MM.1S (cell line): ENCODE measurements around the gene AFG1L.

Experiments
- DNase-seq: peaks from one replicate; pipeline ENCODE4 v3.0.0-alpha.2; 2015
- H2AFZ ChIP-seq: fragments of 300-600 bp; sonication (generic); 2 replicates; pipeline ENCODE4 v1.6.0; 2016; ENCODE audit warnings: antibody characterized with exemption, low read length
- H3F3A ChIP-seq: fragments of 300-600 bp; sonication (generic); 2 replicates; pipeline ENCODE4 v1.6.1; 2016; ENCODE audit warnings: mild to moderate bottlenecking, antibody characterized with exemption, low read length, moderate library complexity, mixed read lengths; ENCODE audit not compliant: insufficient read depth
- H3K27ac ChIP-seq: fragments of 300-600 bp; sonication (generic); 2 replicates; pipeline ENCODE4 v1.5.1; 2016; ENCODE audit warnings: mild to moderate bottlenecking, low read length
- H3K27me3 ChIP-seq: fragments of 300-600 bp; sonication (generic); replicated peaks from 2 replicates; pipeline ENCODE4 v1.6.0; 2016; ENCODE audit warnings: low read length; ENCODE audit not compliant: insufficient read depth
- H3K36me3 ChIP-seq: fragments of 300-600 bp; sonication (generic); replicated peaks from 2 replicates; pipeline ENCODE4 v1.6.1; 2016; ENCODE audit warnings: mild to moderate bottlenecking, low read length, mixed read lengths; ENCODE audit not compliant: insufficient read depth
- H3K4me1 ChIP-seq: fragments of 300-600 bp; sonication (generic); 2 replicates; pipeline ENCODE4 v1.6.1; 2016; ENCODE audit warnings: low read length, mixed read lengths
- H3K4me2 ChIP-seq: fragments of 300-600 bp; sonication (generic); 2 replicates; pipeline ENCODE4 v1.6.0; 2016; ENCODE audit warnings: low read depth, low read length
- H3K4me3 ChIP-seq: fragments of 300-600 bp; sonication (generic); 2 replicates; pipeline ENCODE4 v1.5.1; 2016; ENCODE audit warnings: low read length, mixed read lengths
- H3K79me2 ChIP-seq: fragments of 300-600 bp; sonication (generic); 2 replicates; pipeline ENCODE4 v1.6.1; 2016; ENCODE audit warnings: mixed run types, low read length, mixed read lengths
- H3K9ac ChIP-seq: fragments of 300-600 bp; sonication (generic); 2 replicates; pipeline ENCODE4 v1.6.1; 2016; ENCODE audit warnings: low read length, mixed read lengths
- H3K9me2 ChIP-seq: fragments of 300-600 bp; sonication (generic); replicated peaks from 2 replicates; pipeline ENCODE4 v1.6.1; 2016; ENCODE audit warnings: mild to moderate bottlenecking, low read length, mixed read lengths; ENCODE audit not compliant: insufficient read depth
- H3K9me3 ChIP-seq: fragments of 300-600 bp; sonication (generic); replicated peaks from 2 replicates; pipeline ENCODE4 v1.6.1; 2016; ENCODE audit warnings: mild to moderate bottlenecking, low read length, mixed read lengths; ENCODE audit not compliant: insufficient read depth
- H4K20me1 ChIP-seq: fragments of 300-600 bp; sonication (generic); 2 replicates; pipeline ENCODE4 v1.6.1; 2016; ENCODE audit warnings: mild to moderate bottlenecking, low read length, moderate library complexity, mixed read lengths; ENCODE audit not compliant: insufficient read depth
- CTCF ChIP-seq: fragments of 300-600 bp; sonication (generic); IDR thresholded peaks from 2 replicates; pipeline ENCODE4 v1.5.1; 2016; ENCODE audit warnings: antibody characterized with exemption, low read length, mixed read lengths
- EZH2 ChIP-seq: fragments of 300-600 bp; sonication (generic); optimal IDR thresholded peaks from 2 replicates; pipeline ENCODE3; 2017; ENCODE audit warnings: low read depth, mild to moderate bottlenecking, antibody characterized with exemption, low read length, mixed read lengths
- EZH2phosphoT487 ChIP-seq: fragments of 300-600 bp; sonication (generic); IDR thresholded peaks from 2 replicates; pipeline ENCODE4 v1.6.1; 2018; ENCODE audit warnings: antibody characterized with exemption, low read length

Gene AFG1L

DNA sequence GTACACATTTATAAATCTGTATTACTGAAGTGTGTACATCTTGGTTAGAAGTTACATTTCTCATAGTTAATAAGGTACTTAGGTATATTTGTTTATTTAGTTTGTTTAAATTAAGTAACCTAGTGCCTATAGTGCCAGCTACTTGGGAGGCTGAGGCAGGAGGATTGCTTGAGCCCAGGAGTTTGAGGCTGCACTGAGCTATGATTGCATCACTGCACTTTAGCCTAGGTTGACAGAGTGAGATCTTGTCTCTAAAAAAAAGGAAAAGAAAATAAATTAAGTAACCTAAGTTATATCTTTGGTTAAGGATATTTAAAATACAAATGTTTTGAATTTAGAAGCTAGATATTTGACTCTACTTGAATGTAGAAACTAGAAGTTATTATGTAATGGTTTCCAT, 9.5 kb upstream of the AFG1L start:
- Histone ChIP-seq H3K27ac (no peak overlapping the region), H3K4me2 (no peak overlapping the region), H3F3A (no peaks in the 10 kb centered on the region), H3K9ac (no peak overlapping the region), H2AFZ (no peak overlapping the region), H3K9me3 (no peaks in the 10 kb centered on the region), H4K20me1 (no peaks in the 10 kb centered on the region), H3K4me1 (no peaks in the 10 kb centered on the region), H3K27me3 (no peaks in the 10 kb centered on the region), H3K79me2 (no peaks in the 10 kb centered on the region), H3K36me3 (no peaks in the 10 kb centered on the region), H3K9me2 (no peaks in the 10 kb centered on the region), H3K4me3 (no peak overlapping the region)
- no peak for TF ChIP-seq EZH2phosphoT487
- no peak for TF ChIP-seq EZH2
- TF ChIP-seq CTCF = no peak
- DNase-seq = no peak

GRCh38 chr6:108286366-108286765, 8.5 kb upstream of the AFG1L start:
- Histone ChIP-seq H3K79me2 (no peaks in the 10 kb centered on the region), H3K9me3 (no peaks in the 10 kb centered on the region), H3K9ac (no peak overlapping the region), H3K27ac (no peak overlapping the region), H3K9me2 (no peaks in the 10 kb centered on the region), H3K27me3 (no peaks in the 10 kb centered on the region), H3K4me1 (no peaks in the 10 kb centered on the region), H3K4me3 (no peak overlapping the region), H3K4me2 (no peak overlapping the region), H3F3A (no peaks in the 10 kb centered on the region), H3K36me3 (no peaks in the 10 kb centered on the region), H4K20me1 (no peaks in the 10 kb centered on the region), H2AFZ (no peak overlapping the region)
- no peak for DNase-seq
- TF ChIP-seq CTCF = no peak
- no peak for TF ChIP-seq EZH2phosphoT487
- TF ChIP-seq EZH2 = no peak

DNA sequence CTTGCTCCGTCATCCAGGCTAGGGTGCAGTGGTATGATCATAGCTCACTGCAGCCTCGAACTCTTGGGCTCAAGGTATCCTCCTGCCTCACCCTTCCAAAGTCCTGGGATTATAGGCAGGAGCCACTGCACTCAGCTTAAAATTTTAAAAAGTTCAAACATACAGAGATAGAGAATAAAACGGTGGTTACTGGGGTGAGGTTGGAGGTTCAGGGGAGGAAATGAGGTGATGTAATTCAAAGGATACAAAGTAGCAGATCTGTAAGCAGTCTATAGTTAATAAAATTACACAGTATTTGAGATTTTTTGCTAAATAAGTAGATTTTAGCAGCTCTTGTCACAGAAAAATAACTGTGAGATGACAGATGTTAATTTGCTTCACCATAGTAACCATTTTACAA, 7.5 kb upstream of the AFG1L start:
- no peaks in the 10 kb centered on the region for H4K20me1 ChIP-seq
- no peaks in the 10 kb centered on the region for H3K9me3 ChIP-seq
- no peaks in the 10 kb centered on the region for H3K27me3 ChIP-seq
- H3K9me2 ChIP-seq = no peaks in the 10 kb centered on the region
- H3K36me3 ChIP-seq = no peaks in the 10 kb centered on the region
- no peak overlapping the region for H3K27ac ChIP-seq
- H3K9ac ChIP-seq = no peak overlapping the region
- H3K79me2 ChIP-seq = no peaks in the 10 kb centered on the region
- no peak overlapping the region for H3K4me2 ChIP-seq
- TF ChIP-seq EZH2phosphoT487 = no peak
- TF ChIP-seq CTCF = no peak
- no peak for TF ChIP-seq EZH2
- no peak for DNase-seq
- no peak overlapping the region for H3K4me3 ChIP-seq
- H3F3A ChIP-seq = no peaks in the 10 kb centered on the region
- no peak overlapping the region for H2AFZ ChIP-seq
- no peaks in the 10 kb centered on the region for H3K4me1 ChIP-seq

DNA sequence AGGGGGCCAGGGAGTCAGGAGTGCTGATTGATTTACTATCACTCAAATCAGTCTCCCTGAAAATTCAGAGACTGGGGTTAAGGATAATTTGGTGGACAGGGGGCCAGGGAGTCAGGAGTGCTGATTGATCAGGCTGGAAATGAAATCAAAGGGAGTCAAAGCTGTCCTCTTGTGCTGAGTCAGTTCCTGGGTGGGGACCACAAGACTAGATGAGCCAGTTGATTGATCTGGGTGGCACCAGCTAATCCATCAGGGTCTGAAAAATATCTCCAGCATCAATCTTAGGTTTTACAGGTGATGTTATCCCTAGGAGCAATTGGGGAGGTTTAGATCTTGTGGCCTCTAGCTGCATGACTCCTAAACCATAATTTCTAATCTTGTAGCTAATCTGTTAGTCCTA, 6.1 kb upstream of the AFG1L start:
- no peaks in the 10 kb centered on the region for H3K36me3 ChIP-seq
- H3K27me3 ChIP-seq = no peaks in the 10 kb centered on the region
- H3K27ac ChIP-seq = no peak overlapping the region
- no peak for TF ChIP-seq CTCF
- no peak for TF ChIP-seq EZH2phosphoT487
- no peak for TF ChIP-seq EZH2
- no peaks in the 10 kb centered on the region for H3K9me2 ChIP-seq
- DNase-seq = no peak
- H3K4me2 ChIP-seq = no peak overlapping the region
- H4K20me1 ChIP-seq = no peaks in the 10 kb centered on the region
- no peaks in the 10 kb centered on the region for H3K4me1 ChIP-seq
- no peaks in the 10 kb centered on the region for H3K79me2 ChIP-seq
- H3K4me3 ChIP-seq = no peak overlapping the region
- H2AFZ ChIP-seq = no peak overlapping the region
- H3F3A ChIP-seq = no peaks in the 10 kb centered on the region
- H3K9me3 ChIP-seq = no peaks in the 10 kb centered on the region
- no peak overlapping the region for H3K9ac ChIP-seq
